GM19351 (cell line): Measurements from ENCODE around the gene JADE2.
"Not testable (repeated sequence)": the region's sequence is repeated elsewhere in the genome, so short reads cannot be mapped to it uniquely, and the experiment has no call there.

Experiments used
- ATAC-seq: cut with Tn5 transposase; IDR thresholded peaks from one replicate; pipeline ENCODE4 v1.9.1; 2021; ENCODE audit warnings: mild to moderate bottlenecking, moderate library complexity; ENCODE audit not compliant: unreplicated experiment

The JADE2 gene

DNA sequence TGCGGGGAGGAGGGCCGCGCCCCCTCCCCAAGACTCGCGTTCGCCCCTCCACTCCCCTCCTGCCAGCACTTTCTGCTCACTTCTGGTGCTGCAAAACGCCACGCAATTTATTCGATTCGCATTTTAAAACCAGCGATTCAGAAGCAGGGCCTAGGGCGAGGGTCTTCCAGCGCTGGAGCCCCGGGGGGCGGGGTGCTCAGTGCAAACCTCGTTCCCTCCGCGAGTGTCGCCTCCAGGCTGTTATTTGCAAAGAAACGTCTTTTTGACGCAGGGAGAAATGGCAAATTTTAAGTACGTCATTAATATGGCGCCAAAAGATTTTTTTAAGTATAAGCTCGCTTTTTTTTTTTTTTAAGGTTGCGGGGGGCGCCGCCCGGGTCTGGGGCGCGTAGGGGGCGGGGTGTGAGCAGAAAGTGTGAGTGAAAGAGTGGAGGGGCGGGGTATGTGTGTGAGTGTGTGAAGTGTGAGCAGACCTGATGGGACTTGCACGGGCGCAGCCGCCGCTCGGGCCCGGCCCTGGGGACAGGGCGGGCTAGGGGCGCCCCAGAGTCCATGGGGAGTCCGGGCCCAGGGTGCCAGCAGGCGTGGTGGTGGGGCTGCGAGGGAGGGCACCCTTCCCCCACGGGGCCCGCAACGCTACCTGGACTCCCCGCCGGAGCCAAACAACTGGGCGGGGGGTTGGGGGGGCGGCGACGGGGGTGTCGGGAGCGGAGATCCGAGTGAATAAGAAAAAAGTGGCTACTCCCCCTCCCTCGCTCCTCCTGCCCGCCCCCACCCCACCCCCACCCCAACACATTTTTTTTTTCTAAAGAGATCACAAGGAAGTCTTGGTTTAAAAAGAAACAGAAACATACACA is at the start of gene JADE2:
TSS of gene JADE2 (plus strand) at position 845 of the 857 bp plus-strand sequence. CDS start 10,188 bp downstream, outside the sequence.
- peak; percentile 28 for ATAC-seq

DNA sequence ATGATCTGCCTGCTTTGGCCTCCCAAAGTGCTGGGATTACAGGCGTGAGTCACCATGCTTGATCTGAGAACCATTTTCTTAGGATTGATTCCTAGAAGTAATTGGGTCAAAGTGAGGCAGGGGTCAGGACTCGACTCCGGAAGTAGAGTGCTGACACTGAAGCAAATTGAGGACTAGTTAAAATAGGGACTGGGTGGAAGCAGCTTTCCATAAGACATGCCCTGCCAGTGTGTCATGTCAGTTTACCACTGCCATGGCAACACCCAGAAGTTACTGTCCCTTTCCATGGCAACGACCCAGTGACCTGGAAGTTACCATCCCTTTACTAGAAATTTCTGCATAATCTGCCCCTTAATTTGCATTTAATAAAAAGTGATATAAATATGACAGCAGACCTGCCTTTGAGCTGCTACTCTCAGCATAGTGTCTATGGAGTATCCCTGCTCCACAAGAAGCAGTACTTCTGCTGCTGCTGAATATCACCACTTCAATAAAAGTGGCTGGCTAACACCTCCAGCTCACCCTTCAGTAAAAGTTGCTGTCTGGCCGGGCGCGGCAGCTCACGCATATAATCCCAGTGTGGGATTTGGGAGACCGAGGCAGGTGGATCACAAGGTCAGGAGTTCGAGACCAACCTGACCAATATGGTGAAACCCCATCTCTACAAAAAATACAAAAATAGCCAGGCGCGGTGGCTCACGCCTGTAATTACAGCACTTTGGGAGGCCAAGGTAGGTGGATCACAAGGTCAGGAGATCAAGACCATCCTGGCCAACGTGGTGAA is 47.8 kb upstream of the JADE2 start:
- no peak for ATAC-seq

DNA sequence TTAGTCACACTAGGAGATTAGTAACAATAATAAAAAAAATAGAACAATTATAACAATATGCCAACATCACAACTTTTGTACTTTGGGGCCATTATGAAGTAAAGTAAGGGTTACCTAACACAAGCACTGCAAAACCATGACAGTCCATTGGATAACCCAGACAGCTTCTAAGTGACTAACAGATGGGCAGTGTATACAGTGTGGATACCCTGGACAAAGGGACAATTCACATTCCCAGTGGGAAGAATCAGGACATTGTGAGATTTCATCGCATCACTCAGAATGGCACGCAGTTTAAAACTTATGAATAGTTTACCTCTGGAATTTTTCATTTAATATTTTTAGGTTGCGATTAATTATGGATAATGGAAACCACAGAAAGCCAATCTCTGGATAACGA is 45.6 kb upstream of the JADE2 start:
- no peak for ATAC-seq

DNA sequence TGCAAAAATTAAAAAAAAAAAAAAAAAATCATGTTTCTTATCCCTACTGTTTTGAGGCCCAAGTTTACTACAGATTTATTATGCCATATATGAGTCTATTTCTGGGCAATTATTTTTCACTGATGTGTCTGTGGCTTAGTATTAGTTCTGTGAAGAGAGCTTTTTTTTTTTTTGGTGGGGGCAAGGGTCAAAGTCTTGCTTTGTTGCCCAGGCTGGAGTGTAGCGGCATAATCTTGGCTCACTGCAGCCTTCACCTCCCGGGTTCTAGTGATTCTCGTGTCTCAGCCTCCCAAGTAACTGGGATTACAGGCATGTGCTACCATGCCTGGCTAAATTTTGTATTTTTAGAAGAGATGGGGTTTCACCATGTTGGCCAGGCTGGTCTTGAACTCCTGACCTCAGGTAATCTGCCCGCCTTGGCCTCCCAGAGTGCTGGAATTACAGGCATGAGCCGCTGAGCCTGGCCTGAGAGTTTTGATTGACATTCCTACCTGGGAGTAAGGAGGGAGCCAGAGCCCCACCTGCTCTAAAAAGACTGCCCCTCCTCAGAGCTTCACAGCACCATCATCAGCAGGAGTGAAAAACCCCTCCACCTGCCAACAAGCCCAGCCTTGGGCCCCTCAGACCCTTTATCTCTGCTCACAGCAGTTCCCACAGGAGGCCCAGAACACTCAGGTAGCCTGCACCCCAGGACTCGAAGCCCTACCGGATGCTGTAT is 36.1 kb upstream of the JADE2 start:
- no peak for ATAC-seq

DNA sequence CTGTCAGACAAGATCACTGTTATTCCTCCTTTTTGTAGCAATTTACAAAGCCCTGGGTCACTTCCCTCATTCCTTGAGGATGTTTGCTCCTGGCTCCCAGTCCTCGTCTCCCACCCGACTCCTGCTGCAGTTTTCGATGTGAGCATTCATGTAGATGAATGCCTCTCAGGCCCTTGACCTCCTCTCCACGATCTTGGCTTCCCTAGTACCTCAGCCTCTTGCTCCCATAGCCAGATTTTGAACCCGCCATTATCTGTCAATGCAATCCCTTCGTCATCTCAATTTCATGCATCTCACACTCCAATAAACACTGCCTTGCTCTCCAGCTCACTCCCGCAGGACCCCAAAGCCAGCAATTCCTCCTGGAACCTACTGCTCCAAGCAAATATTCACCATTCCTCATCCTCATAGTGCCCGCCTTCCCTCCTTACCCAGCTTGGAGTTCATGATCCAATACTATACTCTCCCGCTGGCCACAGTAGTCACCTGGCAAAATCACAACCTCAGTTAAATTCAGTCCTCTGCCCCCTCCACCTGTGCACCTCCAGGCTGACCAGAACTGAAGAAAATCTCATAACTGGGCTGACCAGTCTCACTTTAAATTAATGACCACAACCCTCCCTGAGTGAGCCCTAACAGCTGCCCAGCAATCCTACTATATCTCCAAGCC is 35.1 kb upstream of the JADE2 start:
- ATAC-seq = no peak

DNA sequence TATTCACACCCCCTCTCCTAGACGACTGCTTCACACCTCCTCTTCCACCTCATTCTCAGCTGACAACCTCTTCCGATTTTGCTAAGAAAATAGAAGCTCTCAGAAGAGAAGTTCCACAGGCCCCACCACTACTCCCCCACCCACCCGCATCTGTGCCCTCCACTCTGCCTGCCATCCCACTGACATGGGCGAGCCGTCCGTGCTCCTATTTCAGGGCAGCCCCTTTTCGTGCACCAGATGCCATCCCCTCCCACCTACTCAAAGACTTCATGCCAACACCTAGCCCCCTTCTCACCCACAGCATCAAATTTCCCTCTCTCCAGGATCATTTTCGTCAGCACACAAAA is 34.6 kb upstream of the JADE2 start:
- no peak for ATAC-seq

DNA sequence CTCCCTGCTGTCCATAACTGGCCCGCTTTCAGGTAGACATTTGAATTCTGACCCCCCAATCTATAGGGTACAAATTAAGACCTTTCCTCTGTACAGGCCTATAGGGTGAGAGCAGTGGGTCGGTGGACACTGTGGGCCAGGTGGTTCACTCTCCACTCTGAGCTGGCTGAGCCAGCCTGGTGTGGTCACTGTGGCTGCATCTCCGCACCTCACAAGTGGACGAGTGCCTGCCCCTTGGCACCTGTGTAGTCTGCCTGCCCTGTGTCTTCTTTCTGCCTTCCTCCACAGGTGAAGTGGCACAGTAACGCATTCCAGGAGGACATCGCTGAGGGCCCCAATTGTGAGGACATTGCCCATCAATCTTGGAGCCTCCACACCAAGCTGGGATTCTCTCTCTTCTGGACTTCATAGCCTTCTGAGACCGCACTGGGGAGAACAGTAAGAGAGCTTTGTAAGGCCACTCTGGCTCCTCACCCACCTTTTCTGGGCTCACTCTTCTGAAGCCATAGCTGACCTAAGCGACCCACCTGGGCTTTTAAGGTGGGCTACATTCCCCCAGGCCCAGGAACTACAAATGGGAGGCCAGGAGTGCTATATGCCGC is 33.5 kb upstream of the JADE2 start:
- ATAC-seq = no peak

DNA sequence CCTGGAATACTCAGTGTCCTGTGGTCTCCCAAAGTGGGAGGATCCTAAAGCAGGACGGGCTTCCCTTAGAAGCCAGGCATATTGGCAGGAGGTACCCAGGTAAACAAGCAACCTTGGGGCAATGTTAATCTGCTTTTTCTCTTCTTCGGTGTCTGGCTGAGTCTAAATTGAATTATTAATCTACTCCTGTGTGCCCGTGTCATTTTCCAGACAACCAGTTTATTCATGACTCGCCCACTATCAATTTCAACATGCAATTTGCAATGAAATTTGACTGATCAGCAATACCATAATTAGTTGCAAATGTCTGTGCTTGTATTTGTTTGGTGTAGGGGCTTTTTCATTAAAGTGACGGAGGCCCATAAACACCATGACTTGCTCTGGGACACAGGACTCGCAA is 32.9 kb upstream of the JADE2 start:
- no peak for ATAC-seq

DNA sequence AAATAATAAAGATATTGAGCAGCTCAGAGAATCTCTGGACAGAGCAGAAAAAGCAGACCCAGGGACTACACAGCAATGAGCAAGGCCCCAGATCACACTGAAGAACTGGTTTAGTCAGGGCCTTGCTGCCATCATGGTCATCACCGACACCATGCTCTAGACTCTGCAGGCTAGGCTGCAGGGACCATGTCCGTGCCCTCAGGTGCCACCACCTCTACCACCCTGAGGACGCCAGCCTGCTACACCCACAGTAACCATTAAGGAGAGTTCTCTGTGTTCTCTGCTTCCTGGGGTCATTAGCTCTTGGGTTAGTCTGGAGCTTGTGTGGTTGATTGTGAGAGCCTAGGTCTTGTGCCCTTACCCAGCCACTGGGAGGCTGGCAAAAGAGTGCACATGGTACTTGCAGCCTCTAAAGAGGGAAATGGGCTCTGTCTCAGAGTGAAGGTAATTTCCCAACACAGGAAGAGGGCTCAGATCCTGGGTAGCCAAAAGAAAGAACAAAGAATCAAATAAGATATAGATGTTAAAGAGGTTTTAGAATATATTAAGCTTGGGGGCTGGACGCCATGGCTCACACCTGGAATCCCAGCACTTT is 31.9 kb upstream of the JADE2 start:
- ATAC-seq = no peak

DNA sequence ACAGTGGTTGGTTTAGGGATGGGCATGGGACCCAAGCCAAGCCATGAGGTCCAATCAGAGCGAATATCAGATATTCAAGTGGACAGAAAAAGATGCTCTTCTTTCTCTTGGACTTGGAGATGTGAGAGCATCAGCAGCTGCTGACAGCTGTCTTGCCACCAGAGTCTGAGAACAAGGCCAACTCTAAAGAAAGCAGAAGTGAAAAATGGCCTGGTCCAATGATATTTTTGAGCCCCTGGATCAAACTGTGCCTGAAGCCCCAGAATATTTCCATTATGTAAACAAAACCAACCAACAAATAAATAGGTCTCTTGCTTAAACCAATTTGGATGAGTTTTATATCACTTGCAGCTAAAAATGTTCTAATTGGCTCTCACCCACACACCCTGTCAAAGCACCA is 30.7 kb upstream of the JADE2 start:
- no peak for ATAC-seq

DNA sequence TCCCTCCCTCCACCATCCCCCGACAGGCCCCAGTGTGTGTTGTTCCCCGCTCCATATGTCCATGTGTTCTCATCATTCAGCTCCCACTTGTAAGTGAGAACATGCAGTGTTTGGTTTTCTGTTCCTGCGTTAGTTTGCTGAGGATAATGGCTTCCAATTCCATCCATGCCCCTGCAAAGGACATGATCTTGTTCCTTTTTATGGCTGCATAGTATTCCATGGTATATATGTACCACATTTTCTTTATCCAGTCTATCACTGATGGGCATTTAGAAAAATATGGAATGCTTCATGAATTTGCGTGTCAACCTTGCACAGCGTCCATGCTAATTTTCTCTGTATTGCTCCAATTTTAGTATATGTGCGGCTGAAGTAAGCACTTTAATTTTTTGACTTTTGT is 25.6 kb upstream of the JADE2 start:
- not testable (repeated sequence) for ATAC-seq

DNA sequence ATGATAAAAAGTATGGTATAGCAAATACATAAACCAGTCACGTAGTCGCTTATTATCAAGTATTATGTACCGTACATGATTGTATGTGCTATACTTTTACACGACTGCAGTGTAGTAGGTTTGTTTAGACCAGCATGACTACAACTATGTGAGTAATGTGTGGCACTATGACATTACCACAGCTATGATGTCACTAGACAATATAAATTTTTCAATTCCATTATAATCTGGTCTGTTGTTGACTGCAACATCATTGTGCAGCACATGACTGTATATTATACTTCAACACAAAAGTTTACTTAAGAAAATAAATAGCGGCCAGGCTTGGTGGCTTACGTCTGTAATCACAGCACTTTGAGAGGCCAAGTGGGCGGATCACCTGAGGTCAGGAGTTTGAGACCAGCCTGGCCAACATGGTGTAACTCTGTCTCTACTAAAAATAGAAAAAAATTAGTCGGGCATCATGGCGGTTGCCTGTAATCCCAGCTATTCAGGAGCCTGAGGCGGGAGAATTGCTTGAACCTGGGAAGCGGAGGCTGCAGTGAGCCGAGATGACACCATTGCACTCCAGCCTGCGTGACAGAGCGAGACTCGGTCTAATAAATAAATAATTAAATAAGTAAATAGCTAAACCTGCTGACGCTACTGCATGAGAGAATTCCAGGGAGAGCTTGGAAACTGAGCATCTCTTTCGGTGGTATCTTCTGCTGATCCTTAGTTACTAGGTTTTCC is 24.6 kb upstream of the JADE2 start:
- no peak for ATAC-seq

DNA sequence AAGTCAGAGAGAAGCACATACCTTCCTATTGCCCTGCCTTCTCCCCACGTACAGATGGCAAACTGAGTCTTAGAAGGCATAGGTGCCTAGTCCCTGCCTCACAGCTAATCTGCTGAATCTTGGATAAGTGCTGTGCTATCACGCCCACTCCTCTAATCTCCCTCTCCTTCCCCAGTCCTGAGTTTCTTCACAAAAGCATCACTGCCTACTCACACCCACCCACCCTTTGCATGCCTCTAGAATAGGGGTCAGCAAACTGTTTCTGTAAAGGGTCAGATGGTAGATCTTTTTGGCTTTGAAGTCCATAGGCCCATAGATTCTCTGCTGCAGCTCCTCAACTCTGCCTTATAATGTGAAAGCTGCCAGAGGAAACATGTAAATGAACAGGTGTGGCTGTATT is 23.2 kb upstream of the JADE2 start:
- no peak for ATAC-seq

DNA sequence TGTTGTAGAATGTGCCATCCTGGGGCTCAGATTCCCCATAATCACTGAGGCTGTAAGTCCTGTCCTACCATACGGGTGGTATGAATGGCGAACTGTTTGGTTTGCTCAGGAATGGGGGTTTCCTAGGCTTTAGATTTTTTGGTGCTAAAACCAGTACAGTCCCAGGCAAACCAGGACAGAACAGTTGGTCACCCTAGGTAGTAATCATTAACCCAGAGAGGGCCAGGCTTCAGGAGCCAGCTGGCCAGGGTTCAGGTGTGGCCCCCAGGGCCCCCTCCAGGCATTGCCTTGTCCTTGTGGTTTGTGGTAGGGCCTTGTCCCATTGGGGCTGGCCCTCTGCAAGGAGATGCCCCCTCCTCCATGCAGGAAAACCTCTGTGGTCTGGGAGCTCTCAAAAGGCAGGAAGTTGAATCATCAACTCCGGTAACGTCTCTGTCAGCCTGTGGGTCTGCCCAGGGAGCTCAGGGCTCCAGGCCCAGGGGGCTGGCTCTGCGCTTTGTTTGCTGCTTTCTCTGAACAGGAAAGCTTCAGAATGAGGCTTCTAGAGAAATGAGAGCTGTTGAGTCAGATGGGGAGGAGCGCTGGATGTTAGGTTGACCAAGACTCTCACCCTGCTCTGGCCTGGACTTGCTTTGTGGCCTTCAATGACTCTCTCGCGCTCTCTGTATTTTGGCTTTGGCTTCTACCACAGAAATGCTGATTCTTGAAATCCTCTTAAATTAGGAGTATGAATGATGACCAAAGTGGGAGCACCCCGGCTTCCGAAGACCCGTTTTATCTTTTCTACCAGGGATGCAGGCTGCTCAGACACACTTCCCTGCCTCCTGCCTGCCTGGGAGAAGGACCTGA is 22.2 kb upstream of the JADE2 start:
- no peak for ATAC-seq

DNA sequence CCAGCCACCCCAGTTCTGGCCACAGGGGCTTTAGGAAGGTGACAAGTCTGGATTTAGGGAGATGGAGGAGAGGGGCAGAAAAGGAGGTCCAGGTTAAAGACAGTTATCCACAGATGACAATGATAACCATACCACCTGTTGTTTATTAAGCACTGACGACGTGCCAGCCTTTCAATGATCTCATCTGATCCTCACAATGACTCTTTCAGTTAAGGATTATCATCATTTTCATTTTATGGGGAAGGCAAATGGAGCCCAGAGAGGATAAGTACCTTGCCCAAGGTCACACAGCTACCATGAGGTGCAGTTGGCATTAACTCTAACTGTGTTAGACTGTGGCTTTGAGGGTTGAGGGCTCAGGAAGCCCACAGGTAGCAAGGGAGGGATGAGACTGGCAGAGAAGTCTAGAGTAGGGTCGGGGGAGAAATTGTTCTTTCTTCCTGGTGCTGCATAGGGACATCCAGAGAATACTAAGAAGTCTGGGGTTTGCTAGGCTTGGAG is 21.5 kb upstream of the JADE2 start:
- ATAC-seq = no peak

DNA sequence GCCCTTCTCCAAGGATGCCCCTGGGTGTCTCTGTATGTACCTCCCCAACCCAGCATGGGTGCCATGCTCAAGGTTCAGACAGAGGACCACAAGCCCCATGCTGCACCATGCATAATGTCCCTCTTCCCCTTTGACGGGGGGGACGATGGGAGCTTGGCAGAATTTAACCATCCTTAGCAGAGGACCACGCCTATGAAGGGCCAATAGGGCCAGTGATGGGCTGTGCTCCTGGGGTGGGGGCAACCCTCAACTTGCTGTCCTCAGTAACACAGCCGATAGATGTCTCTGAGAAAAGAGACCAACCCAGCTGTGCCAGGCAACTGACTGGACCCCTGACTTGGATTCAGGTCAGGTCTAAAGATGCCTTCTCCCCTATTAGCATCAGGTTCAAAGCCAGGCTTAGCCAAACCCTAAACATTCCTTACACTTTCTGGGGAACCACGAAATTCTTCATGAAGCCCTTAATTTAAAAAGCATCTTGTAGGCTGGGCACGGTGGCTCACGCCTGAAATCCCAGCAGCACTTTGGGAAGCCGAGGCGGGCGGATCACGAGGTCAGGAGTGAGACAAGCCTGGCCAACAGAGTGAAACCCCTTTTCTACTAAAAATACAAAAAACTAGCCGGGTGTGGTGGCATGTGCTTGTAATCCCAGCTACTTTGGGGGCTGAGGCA is 20.7 kb upstream of the JADE2 start:
- ATAC-seq = no peak

DNA sequence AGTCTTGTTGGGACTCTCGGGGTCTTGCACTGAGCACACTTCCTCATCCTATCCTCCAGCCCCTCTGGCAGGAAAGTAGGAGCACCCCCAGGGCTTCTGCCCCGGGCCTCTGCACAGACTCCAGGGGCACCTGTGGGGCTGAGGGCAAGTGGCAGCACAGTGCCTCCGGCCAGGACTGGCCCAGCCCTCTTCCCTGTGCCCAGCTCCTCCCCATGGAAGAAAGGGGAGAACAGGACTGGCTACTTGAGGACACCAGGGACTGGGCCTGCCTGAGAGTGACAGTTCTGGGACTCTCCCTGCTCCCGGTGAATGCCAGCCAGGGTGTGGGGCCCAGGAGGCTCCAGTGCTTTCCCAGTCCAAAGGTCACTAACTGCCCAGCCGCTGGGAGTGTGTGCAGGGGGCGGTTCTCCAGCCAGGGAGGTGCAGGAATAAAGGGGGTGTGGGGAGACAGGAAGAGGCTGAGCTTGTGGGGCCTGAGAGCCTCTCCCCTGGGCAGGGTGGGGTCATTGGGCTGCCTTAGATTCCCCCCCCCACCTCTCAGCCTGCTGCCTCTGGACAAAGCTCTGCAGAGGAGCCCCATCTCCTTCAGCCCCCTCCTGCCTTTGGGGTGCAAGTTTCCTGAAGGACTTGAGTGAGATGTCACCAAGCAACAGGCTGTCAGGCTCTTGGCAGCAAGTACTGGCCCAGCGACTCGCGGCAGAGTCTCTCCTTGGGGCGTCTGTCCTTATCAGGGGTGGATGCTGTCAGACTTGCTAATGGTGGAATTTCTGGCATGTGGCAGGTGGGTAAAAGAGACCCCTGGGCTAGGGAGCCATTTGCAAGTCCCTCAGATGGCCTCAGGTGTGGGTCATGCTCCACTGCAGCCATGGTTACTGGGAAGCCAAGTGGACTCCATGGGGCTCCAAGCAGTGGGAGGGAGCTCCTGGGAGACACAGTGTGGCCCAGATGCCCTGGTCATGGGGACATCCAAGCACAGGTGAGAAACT is 19.1 kb upstream of the JADE2 start:
- ATAC-seq = no peak
